Endometrial microvascular endothelial cells (primary cell): Measurements from ENCODE around the gene CCSER1. TPM values are rescaled to one million over a fixed set of nuclear protein-coding genes. Genes with fewer than 3 reads are reported as not detected.
"Not testable (repeated sequence)": the region's sequence is repeated elsewhere in the genome, so short reads cannot be mapped to it uniquely, and the experiment has no call there.

Experiments used
- in situ Hi-C: cut with HindIII; loops from 2 replicates; pipeline ENCODE4 v1.10.0; 2017; ENCODE audit warnings: low sequenced_read_pairs, low pct_unique_long_range_greater_than_20kb; ENCODE audit errors: inconsistent ontology term
- total RNA-seq: library from RNA; depleted of rRNA; stranded (reverse); fragments of >200 nt; gene quantifications from one replicate; pipeline ENCODE4 v1.2.3, GENCODE V29; 2015; ENCODE audit errors: inconsistent ontology term

Gene CCSER1
- total RNA-seq, 1 donor from 2014 or later = 2.0 TPM

- in situ Hi-C loops = no loop called here
Observed at GRCh38 chr4:90393215-90393614, 266.0 kb downstream of the CCSER1 start.

- in situ Hi-C loops = no loop called here
Observed at GRCh38 chr4:90403781-90404180, 276.6 kb downstream of the CCSER1 start.

- in situ Hi-C loops = not testable (repeated sequence)
Observed at GRCh38 chr4:90407897-90408296, 280.7 kb downstream of the CCSER1 start.

- in situ Hi-C loops = not testable (repeated sequence)
Observed at GRCh38 chr4:90412786-90413185, 285.6 kb downstream of the CCSER1 start.

- in situ Hi-C loops = no loop called here
Observed at GRCh38 chr4:90415116-90415515, 287.9 kb downstream of the CCSER1 start.

GRCh38 chr4:90419124-90419711, 292.0 kb downstream of the CCSER1 start:
- in situ Hi-C loops = no loop called here

- in situ Hi-C loops = no loop called here
Observed at GRCh38 chr4:90421161-90421560, 294.0 kb downstream of the CCSER1 start.

- in situ Hi-C loops = no loop called here
Observed at GRCh38 chr4:90425893-90426292, 298.7 kb downstream of the CCSER1 start.

- in situ Hi-C loops = no loop called here
Observed at GRCh38 chr4:90438522-90438921, 311.3 kb downstream of the CCSER1 start.

- in situ Hi-C loops = no loop called here
Observed at GRCh38 chr4:90441770-90442169, 314.6 kb downstream of the CCSER1 start.

GRCh38 chr4:90442619-90443018, 315.4 kb downstream of the CCSER1 start:
- in situ Hi-C loops = no loop called here

GRCh38 chr4:90443231-90443630, 316.0 kb downstream of the CCSER1 start:
- in situ Hi-C loops = no loop called here

- in situ Hi-C loops = no loop called here
Observed at GRCh38 chr4:90444904-90445303, 317.7 kb downstream of the CCSER1 start.

GRCh38 chr4:90445380-90445779, 318.2 kb downstream of the CCSER1 start:
- in situ Hi-C loops = no loop called here

GRCh38 chr4:90449626-90450025, 322.4 kb downstream of the CCSER1 start:
- in situ Hi-C loops = no loop called here

- in situ Hi-C loops = no loop called here
Observed at GRCh38 chr4:90456891-90457290, 329.7 kb downstream of the CCSER1 start.

GRCh38 chr4:90457817-90458216, 330.6 kb downstream of the CCSER1 start:
- in situ Hi-C loops = no loop called here

GRCh38 chr4:90458576-90458975, 331.4 kb downstream of the CCSER1 start:
- in situ Hi-C loops = no loop called here

GRCh38 chr4:90474484-90474883, 347.3 kb downstream of the CCSER1 start:
- in situ Hi-C loops = no loop called here

GRCh38 chr4:90476019-90476418, 348.8 kb downstream of the CCSER1 start:
- in situ Hi-C loops = no loop called here

- in situ Hi-C loops = no loop called here
Observed at GRCh38 chr4:90476586-90476985, 349.4 kb downstream of the CCSER1 start.
